HG03575 (cell line): ENCODE results near the gene VANGL2.

ENCODE experiments used
- ATAC-seq: cut with Tn5 transposase; IDR thresholded peaks from one replicate; pipeline ENCODE4 v1.9.1; 2021; ENCODE audit not compliant: unreplicated experiment, insufficient number of reproducible peaks, low FRiP score; ENCODE audit errors: extremely low read depth

The VANGL2 gene

GRCh38 chr1:160401487-160401805, 1.1 kb downstream of the VANGL2 start:
- ATAC-seq = no peak

GRCh38 chr1:160402001-160402795, 1.8 kb downstream of the VANGL2 start:
- no peak for ATAC-seq

DNA sequence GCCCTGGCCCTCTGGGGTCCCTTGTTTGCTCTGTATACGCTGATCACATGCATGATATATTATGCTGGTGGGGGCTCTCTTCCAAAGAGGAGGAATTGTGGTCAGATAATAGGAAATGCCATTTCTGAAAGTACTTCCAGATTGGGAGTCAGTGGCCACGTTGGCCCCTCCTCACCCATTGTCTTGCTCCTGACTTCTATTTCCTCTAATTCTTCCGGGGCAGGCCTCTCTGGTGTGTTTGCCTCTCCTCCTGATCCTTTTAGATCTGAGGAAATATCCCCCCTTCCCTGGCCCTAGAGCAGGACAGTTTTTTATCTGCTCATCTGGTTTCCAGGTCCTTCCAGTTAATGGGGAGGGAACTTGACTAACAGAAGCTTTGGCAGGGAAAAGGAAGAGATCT, 2.9 kb downstream of the VANGL2 start:
- no peak for ATAC-seq

GRCh38 chr1:160404094-160404493, 3.7 kb downstream of the VANGL2 start:
- no peak for ATAC-seq

- no peak for ATAC-seq
These were observed 5.0 kb downstream of the VANGL2 start for GRCh38 chr1:160405331-160405877.

DNA sequence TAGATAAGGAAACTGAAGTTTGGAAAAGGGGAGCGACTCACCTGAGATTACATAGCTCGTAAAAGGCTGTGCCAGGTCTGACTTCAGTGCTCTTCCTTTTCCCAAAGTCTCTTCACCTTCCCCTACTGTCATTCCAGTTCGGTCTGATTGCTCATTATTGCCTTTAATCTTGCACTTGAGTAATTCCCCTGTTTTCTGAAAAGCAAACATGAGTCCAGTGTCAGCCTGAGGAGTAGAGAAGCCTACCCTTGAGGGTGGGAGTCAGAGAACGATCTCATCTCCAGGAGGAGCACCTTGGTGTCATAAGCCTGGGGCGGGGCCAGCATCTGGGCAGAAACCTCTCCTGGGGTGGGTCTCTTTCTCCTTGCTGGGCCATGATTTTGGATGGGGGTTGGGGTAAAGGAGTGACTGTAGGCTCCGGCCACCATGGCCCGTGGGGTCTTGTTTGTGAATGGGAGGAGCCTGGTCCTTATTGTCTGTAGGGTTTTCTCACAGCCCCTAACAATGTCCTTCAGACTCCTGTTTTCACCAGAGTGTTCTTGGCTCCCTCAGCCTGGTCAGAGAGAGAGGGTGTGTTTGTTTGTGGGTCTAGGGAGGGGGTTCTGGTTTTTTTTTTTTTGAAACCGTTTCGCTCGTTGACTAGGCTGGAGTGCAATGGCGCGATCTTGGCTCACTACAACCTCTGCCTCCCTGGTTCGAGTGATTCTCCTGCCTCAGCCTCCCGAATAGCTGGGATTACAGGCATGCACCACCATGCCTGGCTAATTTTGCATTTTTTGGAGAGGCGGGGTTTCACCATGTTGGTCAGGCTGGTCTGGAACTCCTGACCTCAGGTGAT, 6.0 kb downstream of the VANGL2 start:
- no peak for ATAC-seq

- ATAC-seq = no peak
These were observed 7.8 kb downstream of the VANGL2 start for GRCh38 chr1:160407839-160408801.

DNA sequence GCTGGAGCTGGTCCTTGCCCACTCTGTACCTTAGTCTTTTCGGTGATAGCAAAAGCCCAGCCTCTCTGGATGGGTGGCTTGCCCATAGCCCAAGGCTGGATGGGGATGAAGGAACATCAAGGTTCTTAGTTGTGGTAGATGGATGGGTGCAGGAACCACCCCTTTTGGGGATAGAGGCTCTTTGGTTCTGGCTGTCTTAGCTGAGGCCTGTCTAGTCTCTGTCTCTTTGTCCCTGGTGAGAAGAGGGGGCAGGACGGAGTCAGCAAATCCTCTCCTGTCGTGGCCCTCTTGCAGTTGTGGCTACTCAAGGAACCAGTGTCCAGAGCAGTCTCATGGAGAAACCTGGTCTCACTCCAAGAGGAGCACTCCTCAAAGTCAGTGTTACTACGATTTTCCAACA, 8.5 kb downstream of the VANGL2 start:
- no peak for ATAC-seq

DNA sequence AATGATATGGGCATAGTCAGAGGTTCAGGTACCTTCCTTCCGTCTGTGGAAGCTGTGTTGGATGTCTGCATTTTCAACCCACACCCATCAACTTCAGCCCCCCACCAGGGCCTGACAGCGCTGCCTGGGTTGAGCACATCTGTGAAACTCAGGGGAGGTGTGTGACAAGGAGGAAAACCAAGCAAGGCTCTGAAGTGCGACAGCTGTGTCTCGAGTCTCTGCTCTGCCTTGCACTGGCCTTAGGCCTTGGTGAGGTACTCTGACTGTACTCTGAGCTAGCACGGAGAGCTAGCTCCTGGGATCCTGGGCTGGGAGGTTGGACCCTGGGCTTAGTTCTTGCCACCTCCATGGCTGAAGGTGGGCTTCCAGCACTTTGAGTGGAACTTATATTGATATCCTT, 9.1 kb downstream of the VANGL2 start:
- no peak for ATAC-seq

DNA sequence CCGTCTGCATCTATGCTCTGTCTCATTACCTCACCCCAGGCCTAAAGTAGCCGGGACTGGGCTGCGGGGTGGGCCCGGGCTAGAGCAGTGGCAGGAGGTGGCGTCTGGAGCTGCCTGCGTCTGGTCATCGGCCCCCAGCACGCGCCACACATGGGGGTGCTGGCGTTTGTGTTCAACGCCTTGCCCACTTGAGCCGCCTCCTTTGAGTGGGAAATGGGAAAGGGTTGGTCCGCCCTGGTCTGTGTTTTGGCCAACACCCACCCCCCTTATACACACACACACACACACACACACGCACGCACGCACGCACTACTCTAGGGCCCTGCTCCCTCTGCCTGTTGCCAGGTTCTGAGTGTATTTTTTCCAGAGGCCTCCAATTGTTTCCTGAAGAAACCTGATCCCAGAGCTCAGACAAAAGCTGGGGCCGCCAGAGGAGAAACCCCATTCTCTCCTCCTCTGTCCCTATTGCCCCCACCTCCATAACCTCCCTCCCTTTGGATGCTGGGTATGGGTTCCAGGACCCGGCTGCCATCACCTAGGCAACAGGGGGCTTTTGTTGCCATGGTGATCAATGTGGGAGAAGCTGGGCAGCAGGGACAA, 10.1 kb downstream of the VANGL2 start:
- no peak for ATAC-seq

DNA sequence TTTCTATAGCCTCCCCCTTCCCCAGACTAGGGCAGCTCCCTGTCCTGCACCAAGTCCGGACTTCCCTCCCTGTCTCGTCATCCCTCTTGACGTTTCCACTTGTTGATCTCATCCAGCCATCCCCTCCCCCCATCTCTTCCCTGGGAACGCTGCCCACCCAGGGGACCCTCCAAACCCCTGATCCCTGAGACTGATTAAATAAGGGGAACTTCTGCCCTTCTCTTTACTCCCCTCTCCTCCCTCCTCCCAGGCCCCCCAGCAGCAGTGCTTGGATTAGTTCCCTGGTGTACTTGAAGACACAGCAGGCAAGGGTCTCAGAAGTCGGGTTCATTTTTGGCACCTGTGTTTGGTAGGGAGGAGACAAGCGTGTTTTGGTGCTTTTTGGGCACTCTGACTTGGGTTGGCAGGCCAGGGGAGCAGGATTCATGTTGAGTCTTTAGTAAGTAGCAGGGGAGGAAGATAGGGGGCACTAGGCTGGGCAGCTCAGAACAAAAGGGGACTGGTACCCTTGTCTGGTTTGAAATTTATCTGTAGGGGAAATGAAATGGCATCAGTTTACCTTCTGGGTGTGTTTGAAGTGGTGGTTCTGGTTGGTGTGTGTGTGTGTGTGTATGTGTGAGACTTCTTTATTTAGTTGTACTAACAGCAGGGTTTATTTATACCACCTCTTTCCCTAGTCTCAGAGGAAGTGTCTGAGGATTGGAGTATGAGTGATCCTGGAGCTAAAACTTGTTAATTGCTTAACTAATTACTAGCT, 11.1 kb downstream of the VANGL2 start:
- no peak for ATAC-seq

- no peak for ATAC-seq
These were observed 11.6 kb downstream of the VANGL2 start for GRCh38 chr1:160412028-160412362.

DNA sequence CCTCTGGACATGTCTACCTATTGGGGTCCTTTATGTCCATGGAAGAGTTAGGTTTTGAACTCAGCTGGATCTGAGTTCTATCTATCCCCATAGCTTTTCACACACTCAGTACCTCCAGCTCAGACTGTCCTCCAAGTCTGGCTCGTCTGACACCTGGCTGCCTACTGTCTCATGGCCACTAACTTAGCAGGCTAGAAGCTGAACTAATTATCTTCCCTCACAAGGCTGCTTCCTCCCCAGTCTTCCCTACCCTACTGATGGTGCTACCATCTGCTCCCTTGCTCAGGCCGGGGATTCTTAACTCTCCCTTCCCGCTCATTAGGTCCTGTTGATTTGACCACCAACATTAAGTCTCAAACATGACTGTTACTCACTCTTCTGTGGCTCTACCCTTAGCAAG, 13.4 kb downstream of the VANGL2 start:
- no peak for ATAC-seq

GRCh38 chr1:160414881-160415280, 14.5 kb downstream of the VANGL2 start:
- ATAC-seq = no peak

GRCh38 chr1:160415696-160416290, 15.4 kb downstream of the VANGL2 start:
- no peak for ATAC-seq

GRCh38 chr1:160416369-160416768, 16.0 kb downstream of the VANGL2 start:
- no peak for ATAC-seq

DNA sequence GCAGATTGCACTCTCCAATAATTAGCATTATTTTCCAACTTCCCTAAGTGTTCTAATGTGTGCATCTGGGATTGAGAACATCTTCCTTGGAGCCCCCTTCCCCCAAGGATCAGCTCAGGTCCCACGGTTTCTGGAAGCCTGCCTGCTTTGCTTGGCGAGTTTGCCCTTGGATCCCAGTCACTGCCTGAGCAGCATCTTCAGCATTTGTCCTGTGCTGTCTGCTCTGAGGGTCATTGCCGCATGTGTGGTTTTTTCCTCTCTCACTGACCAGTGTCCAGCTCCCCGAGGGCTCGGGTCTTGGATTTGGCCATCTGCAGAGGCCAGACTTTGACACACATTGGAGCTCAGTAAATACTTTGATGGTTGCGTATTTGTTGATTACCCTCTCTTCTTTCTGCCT, 18.1 kb downstream of the VANGL2 start:
- ATAC-seq = no peak
